ENCODE measurements around the gene SLC9A1. TPM values are rescaled to one million over a fixed set of nuclear protein-coding genes. Genes with fewer than 3 reads are reported as not detected.
A peak's percentile ranks its signal among the peaks of the same experiment; 100 is the strongest.

The SLC9A1 gene
- total RNA-seq, 1 experiment from 2014 or later = 21.7 TPM

DNA sequence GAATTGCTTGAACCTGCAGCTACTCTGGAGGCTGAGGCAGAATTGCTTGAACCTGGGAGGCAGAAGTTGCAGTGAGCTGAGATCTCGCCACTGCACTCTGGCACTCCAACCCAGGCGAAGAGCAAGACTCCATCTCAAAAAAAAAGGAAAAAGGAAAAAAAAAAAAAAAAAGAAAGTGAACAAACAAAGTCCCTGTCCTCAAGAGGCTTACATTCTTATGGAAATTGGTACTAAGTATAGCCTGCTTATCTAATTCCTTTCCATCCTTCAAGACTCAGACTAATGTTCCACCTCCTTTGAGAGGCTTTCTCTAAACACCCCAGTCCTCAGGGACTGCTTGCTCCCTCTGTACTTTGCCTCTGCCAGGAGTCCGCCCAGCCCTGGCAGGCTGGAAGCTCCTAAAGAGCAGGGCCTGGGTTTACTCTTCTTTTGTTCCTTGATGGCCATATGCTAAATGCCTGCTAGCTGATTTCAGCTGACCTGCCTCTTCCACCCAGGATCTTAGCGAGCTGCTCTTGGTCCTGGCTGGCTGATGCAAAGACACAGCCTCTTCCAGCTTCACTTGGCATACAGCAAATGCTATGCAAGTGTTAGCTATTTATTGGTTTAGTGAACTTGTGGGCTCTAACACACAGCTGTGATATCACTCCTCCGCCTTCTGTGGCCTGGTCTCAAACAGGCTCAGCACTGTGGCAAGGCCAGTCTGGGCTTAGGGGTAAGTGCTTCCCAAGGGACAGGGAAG is 9.8 kb downstream of the SLC9A1 start:
- H3K27ac ChIP-seq (ENCODE audit: low read depth, low read length) = peak overlapping the region; percentile 43; the same call in 1 of the 2 replicates
- H2AFZ ChIP-seq (ENCODE audit: low read depth, low read length, poor library complexity, severe bottlenecking) = no peak overlapping the region
- ATAC-seq = no peak
- POLR2A ChIA-PET = interaction anchor here (7.4 kb wide), 1 partner anchor 10 kb away, joined by 61 read pairs; the partner anchor contains the start of gene SLC9A1
- H3K4me2 ChIP-seq (ENCODE audit: low read length) = peak overlapping the region; percentile 28; the same call in 1 of the 2 replicates
- H3K9ac ChIP-seq (ENCODE audit: low read length) = no peak overlapping the region
- no peaks in the 10 kb centered on the region for H4K20me1 ChIP-seq (ENCODE audit: insufficient read depth)
- peaks cover 58 to 65% of the 10 kb centered on the region in 2 experiments for H3K4me1 ChIP-seq (ENCODE audit: control insufficient read depth in 1 of 2, insufficient read depth in 2 of 2, low read length in 2 of 2)
- H3K79me2 ChIP-seq (ENCODE audit: insufficient read depth, low read length) = peaks cover 72% of the 10 kb centered on the region
- CTCF ChIA-PET = interaction anchor here (0.6 to 0.8 kb wide), 2 partner anchors 10 to 545 kb away, joined by 3 read pairs; partner anchors contain the start of gene SLC9A1
- no peaks in the 10 kb centered on the region for H3K27me3 ChIP-seq (ENCODE audit: insufficient read depth, low read length)
- intact Hi-C loops (cut with micrococcal nuclease) = no loop called here
- no peaks in the 10 kb centered on the region for H3K9me3 ChIP-seq (ENCODE audit: control insufficient read depth in 1 of 2, insufficient read depth in 1 of 2, low read depth in 1 of 2, low read length in 2 of 2)
- no peaks in the 10 kb centered on the region; a peak in 1 of 4 replicates for H3K36me3 ChIP-seq (ENCODE audit: control insufficient read depth in 1 of 2, insufficient read depth in 2 of 2, low read length in 2 of 2)
- no peak for DNase-seq (ENCODE audit: low read depth, low spot score)
- no peaks in the 10 kb centered on the region for H3K9me2 ChIP-seq (ENCODE audit: insufficient read depth)
- H3K4me3 ChIP-seq (replicated peaks in 1 of 2; ENCODE audit: low read depth in 1 of 2, low read length in 2 of 2) = no peak overlapping the region
- TF ChIP-seq SIN3A (IDR thresholded peaks at IDR 0.05; ENCODE audit: low read depth) (no peak), YY1 (IDR thresholded peaks at IDR 0.05; ENCODE audit: extremely low read depth, insufficient replicate concordance, low read depth, low read length) (no peak), POLR2A (IDR thresholded peaks at IDR 0.05; ENCODE audit: borderline replicate concordance, extremely low read depth, insufficient read depth, insufficient read length) (no peak), EZH2phosphoT487 (IDR thresholded peaks at IDR 0.05; ENCODE audit: borderline replicate concordance) (no peak), ATF3 (IDR thresholded peaks at IDR 0.05) (no peak), SP1 (IDR thresholded peaks at IDR 0.05; ENCODE audit: low read depth) (no peak), RAD21 (IDR thresholded peaks at IDR 0.05; ENCODE audit: low read depth) (no peak), CEBPB (IDR thresholded peaks at IDR 0.05; ENCODE audit: low read depth) (no peak)
- TF ChIP-seq, protein P1, sequence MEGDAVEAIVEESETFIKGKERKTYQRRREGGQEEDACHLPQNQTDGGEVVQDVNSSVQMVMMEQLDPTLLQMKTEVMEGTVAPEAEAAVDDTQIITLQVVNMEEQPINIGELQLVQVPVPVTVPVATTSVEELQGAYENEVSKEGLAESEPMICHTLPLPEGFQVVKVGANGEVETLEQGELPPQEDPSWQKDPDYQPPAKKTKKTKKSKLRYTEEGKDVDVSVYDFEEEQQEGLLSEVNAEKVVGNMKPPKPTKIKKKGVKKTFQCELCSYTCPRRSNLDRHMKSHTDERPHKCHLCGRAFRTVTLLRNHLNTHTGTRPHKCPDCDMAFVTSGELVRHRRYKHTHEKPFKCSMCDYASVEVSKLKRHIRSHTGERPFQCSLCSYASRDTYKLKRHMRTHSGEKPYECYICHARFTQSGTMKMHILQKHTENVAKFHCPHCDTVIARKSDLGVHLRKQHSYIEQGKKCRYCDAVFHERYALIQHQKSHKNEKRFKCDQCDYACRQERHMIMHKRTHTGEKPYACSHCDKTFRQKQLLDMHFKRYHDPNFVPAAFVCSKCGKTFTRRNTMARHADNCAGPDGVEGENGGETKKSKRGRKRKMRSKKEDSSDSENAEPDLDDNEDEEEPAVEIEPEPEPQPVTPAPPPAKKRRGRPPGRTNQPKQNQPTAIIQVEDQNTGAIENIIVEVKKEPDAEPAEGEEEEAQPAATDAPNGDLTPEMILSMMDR (IDR thresholded peaks at IDR 0.05 in 2 of 3, conservative IDR thresholded peaks at IDR 0.05 in 1 of 3; ENCODE audit: borderline replicate concordance in 1 of 3, insufficient read depth in 1 of 3, low read depth in 2 of 3, low read length in 2 of 3) = no peak
- RAD21 ChIA-PET (ENCODE audit: low non-redundant PET in 1 of 2, low total read pairs in 2 of 2, uncharacterized antibody in 2 of 2, unreplicated experiment in 2 of 2) = interaction anchor here in 1 of 2 experiments (0.7 kb wide), 1 partner anchor 23 kb away, joined by 3 read pairs; no protein-coding TSS in a partner anchor
- BruUV-seq (replicated peaks) = no TSS peak
